Activated CD8-positive, alpha-beta memory T cell treated with anti-CD3 and anti-CD28 coated beads, Interleukin-2, amount 50 U/mL, for 48 hours (primary cell): ENCODE results near the gene COMMD7.
A peak's percentile ranks its signal among the peaks of the same experiment; 100 is the strongest.
"Not testable (repeated sequence)": the region's sequence is repeated elsewhere in the genome, so short reads cannot be mapped to it uniquely, and the experiment has no call there.

Experiments used
- DNase-seq: peaks from one replicate; pipeline ENCODE4 v3.0.0-alpha.2; 2020

Gene COMMD7

DNA sequence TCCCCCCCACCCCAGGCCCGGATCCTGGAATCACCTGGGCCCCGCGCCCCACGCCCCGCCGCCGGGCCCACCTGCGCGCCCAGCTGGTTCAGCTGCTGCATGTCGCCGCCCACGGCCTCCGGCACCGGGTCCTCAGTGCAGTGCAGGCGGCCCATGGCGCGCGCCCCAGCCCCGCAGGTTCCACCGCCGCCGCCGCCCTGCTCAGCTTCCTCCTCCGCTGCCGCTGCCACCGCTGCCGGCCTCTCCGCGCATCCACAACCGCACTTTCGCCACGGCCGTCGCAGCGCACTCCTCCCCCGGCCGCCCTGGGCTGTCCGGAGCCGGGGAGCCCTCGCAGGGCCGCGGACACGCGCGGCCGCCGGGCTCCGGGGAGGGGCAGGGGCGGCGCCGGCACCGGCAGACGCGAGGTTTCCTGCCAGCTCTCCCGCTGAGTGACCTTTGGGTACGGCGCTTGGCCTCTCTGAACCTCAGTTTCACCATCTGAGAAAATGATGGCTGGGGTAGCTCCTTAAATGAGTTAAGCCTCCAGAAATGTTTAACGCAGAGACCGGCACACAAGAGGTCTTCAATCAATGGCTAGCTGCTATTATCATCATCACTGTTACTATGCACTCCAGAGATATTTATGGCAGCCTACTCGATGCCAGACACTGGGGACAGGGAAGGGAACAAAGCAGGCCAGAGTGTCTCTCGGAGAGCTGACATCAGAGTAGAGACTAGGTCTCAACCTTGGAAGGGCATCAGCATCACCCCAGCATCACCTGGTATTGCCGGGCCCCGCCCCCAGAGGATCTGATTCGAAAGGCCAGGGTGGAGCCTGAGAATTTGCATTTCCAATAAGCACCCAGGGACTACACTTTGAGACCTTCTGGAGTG lies at the start of gene COMMD7:
Gene COMMD7 (minus strand): TSS at position 231 of the 876 bp plus-strand sequence. CDS start 76 bp downstream, at position 155.
- DNase-seq, result peak; percentile 82

DNA sequence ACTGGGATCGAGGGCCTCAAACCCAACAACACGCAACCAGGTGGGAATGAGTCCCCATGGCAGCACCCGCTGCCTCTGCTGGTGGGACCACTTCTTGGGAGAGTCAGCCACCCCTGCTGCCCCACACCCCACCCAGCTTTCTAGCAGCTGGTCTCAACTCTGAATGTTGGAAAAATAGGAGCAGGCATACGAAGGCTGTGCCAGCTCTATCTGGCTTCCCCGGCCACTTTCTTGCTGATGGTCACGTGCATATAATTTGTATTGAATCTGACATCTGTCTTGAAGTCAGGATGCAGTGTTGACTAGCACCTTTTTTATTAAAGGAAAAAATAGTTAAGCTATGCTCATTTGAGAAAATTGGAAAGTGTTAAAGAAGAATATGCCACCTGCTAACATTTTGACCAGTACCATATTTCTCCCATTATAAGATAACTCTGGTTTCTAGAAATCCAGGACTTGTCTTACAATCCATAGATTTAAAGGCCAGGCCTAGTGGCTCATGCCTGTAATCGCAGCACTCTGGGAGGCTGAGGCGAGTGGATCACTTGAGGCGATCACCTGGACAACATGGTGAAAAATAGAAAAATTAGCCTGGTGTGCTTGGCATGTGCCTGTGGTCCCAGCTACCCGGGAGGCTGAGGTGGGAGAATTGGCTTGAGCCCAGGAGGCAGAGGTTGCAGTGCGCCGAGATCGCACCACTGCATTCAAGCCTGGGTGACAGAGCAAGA lies 49.6 kb upstream of the COMMD7 start:
- no peak for DNase-seq

DNA sequence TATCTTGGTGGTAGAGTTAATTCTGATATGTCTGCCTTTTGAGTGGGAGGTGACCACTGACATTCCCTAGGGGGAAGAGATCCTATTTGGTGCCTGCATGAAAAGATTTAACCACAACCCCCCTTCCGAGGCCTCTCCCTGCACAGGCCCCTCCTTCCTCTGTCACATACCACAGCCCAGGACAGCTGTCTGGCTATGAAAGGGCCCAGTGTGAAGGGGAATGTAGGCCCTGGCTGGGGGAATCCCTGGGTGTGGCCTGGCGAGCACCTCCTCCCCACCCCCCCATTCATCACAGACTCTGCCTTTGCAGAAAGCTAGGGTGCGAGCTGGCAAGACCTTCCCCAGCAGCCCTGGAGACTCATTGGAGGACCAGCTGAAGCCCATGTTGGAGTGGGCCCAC lies 49.0 kb upstream of the COMMD7 start:
- DNase-seq, result no peak

DNA sequence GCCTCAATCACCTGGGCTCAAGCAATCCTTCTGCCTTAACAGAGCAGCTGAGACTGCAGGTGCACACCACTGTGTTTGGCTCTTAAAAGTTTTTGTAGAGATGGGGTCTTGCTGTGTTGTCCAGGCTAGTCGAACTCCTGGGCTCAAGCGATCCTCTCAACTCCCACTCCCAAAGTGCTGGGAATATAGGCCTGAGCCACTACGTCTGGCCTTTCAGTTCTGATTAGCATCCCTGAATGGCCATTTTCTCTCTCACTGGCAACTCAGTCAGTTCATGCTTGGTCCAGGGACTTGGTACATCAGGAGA lies 47.4 kb upstream of the COMMD7 start:
- no peak for DNase-seq

DNA sequence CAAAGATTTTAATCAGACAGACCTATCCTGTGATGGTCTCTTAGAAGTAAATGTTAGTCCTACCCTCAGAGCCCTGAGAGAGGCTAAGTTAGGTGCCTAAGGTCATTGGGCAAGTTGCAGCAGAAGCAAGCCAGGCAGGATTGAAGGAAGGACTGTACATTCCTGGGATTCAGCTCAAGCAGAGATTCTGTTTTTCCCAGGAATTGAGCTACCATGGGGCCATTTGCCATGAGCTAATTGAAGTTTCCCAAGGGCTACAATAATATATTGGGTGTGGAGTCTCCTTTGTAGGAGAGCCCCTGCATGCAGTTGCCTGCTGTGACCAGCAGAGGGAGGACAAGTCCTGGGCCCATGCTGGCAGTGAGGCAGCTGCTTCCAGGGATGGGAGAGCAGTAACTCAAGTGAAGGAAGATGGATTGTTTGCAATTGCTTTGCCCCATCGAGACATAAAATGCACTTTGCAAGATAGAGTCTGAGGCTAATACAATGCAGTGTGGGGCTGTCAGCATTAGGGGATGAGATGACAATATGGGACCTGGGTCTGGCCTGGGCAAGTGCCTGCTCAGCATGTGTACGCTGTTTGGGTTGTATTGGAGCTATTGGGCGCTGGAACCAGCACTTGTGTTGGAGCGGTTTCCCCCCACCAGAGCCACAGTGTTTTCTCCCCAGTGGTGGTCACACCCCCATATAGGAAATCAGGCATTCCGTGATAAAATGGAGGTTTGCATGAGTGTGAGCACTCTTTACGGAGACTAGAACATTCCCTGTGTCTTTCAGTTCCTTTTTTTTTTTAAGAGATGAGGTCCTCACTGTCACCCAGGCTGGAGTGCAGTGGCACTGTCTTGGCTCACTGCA lies 46.9 kb upstream of the COMMD7 start:
- peak; percentile 85 for DNase-seq

DNA sequence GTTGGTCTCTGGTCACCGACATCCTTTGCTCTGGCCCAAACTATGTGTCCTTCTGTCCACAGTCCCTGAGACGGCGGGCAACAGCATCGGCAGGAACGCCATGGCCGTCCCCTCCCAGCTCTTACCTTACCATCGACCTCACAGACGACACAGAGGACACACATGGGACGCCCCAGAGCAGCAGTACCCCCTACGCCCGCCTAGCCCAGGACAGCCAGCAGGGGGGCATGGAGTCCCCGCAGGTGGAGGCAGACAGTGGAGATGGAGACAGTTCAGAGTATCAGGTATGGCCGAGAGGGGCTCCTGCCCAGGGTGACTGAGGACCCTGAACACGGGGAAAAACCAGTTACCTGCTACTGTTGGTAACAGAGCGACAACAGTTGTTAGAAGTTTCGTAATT lies 43.9 kb upstream of the COMMD7 start:
- DNase-seq, result no peak

DNA sequence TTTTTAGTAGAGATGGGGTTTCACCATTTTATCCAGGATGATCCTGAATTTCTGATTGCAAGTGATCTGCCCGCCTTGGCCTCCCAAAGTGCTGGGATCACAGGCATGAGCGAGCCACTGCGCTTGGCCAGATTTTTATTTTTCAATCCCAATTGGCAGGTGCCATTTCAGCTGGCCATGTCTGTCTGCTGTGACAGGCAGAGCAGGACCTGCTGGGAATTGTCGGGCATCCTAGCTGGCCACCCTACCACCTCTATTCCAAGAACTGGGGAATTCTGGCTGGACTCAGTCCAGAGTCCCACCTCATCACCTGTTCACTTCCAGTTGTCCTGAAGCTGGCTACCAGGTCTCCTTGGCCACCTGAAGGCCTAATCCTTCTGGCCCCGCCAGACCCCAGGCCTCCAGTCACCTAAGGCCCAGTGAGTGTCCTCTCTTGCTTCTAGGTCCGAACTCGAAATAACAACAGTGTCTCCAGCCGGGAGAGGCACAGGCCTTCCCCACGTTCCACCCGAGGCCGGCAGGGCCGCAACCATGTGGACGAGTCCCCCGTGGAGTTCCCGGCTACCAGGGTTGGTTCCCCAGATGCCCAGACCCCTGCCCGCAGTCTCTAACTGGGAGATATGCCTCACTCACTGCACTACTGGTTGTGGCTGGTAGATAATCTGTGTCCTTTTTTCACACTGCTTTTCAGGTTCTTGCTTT lies 42.9 kb upstream of the COMMD7 start:
- no peak for DNase-seq

DNA sequence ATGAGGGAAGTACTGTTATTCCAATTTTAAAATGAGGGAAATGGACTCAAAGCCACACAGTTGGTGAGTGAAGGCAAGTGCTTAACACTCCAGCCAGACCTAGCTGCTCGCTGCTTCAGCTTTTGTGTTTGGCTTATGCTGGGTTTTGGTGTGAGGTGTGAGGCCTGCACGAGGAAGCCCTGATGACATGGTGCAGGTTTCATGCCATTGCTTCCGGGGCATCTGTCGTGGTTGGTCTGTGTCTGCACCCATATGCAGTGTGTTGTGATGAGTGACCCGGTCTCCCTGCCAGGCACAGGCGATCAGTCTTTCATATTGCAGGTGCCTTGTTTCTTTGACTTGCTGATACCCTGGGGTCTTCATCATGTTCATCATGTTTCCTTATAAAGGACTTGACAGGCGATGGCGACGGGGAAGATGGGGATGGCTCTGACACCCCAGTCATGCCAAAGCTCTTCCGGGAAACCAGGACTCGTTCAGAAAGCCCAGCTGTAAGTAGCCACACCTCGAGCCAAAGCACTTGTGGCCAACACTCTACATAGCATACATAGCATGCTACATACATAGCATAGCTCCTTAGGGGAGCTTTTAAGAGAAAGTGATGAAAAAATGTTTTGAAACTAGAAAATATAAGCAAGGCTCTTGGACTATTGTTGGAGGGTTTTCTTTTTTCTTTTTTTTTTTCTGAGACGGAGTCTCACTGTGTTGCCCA lies 41.3 kb upstream of the COMMD7 start:
- DNase-seq, result no peak

DNA sequence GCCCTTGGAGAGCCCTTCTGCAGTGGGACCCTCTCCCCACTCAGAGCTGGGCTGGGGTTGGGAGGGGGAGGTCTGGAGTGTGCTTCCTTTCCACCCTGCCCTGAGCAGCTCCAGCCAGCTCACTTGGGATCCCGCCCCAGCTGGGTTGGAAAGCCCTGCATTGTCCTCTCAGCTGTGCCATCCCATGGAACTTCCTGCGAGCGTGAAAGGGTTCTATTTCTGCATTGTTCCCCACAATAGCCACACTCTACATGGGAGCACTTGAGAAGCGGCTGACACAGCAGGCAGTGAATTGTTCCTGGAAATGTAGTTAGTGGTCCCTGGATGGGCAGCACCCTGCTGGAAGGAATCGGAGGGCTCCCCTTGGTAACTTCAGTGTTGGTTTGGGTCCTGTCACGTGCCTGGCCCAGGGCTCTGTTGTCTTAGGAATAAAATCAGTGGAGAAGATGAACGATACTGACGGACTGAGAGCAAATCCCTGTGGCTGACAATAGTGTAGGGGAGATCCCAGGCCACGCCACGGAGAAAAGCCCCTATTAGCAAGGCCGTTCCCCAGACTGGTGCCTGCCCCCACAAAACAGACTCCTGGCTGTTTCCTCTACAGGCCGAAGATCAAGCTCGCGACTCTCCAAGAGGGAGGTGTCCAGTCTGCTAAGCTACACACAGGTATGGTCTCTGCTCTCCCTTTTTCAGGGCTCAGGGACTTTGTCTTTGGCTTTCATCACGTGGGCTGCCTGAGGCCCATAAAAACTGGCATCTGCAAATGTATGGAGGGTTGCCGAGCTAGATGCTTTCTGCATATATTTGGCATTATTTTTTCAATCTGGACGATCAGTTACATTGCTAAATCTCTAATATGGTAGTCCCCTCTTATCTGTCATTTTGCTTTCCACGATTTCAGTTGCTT lies 37.7 kb upstream of the COMMD7 start:
- no peak for DNase-seq

DNA sequence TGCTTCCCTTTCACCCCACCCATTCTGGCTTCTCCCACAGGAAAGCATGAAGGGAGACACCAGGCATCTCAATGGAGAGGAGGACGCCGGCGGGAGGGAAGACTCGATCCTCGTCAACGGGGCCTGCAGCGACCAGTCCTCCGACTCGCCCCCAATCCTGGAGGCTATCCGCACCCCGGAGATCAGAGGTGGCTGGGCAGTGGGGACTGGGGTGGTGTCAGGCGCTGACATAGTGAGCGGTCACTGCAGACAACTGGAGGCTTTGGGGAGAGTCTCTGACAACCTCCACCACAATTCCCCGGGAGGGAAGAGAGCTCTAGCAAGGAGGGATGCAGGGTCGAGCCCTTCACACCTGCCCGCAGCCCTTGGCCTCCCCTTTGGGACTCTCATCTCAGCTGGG lies 37.0 kb upstream of the COMMD7 start:
- no peak for DNase-seq

DNA sequence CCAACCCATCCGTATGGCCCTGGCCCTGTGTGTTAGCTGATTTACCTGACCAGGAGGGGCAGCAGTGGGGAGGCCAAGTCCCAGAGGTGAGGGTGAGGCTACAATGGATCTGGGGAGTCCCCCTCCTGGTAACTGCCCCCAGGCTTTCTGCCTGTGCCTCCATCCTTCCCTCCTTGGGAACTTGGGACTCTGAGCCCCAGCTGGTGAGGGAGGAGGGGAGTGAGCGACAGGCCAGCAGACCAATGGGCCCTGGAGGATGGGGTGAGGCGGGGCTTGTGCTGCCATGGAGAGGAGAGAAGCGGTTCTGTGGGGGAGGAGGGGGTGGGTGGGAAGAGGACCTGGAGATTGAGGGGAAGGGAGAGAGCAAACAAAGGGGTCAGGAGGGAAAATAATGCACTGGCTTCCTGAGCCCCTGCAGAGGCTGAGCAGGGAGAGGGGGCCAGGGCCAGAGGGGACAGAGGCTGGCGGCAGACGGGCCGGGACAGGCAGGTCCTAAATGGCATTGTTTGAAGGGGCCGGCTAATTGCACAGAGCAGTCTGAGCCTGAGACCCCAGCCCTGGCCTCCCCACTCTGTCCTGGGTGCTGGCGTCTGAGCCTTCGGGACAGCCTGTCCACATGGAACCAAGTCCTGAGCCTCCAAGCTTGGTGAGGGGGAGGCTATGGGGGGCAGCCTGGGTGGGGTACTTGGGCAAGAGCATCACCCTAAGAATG lies 36.4 kb upstream of the COMMD7 start:
- no peak for DNase-seq

DNA sequence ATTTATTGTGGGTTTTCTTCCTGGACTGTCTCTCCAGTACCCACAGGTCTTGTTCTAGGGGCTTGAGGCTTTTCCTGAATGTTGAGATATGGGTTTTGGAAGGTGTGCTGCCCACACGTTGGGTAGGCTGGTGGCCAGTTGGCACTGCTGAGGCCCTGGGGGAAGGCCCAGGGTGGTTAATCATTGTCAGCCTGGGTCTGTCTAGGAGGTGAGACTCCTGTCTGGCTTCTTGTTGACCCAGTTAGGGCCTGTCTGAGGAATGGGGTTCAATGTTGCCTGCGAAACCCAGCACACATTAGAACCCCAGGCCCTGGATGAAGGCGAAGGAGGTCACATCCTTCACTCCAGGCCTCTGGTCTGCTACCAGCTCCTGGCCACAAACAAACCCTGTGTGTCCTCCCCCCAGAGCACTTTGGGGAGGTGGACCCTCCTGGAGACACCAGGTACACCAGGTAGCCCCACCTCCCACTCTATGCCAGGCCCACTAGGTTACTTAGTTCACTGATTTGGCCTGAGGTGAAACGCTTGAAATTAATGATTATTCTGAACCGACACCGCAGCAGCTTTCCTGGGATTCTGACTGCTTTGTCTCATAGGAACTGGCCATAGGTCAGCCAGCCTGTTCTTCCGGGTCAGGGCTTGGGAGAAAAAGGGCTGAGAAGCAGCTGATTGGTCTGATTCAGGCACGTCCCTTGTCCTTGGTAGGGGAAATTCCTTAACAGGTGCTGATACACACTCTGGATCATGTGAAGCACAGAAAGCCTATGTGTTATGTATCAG lies 34.1 kb upstream of the COMMD7 start:
- DNase-seq, result no peak

DNA sequence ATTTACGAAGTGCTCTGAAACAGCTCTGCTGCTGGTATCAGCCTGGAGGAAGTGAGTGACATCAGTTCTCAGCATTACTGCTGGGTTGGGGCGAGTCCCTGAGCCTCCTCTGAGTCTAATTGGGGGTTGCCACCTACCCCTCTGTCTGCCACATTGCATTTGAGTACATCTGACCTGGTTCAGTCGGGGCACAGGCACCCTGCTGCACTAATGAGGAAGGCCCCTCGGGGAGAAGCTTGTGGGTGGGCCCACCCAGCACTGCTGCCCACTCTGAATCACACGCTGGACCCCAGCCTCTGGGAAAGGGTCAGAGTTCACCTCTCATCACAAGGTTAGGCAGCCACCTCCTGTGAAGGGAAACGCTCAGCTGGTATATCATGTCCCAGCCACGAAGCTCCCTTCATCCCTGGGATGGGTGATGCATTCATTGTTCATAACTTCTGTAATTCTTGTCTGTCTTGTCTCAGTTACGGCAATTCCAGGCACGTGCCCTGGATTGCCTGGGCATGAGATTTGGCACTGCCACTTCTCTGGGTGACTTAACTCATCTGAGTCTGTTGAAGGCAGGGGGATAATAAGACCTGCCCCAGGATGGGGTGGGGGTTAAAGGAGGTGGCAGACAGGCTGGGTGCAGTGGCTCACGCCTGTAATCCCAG lies 32.2 kb upstream of the COMMD7 start:
- DNase-seq, result no peak

DNA sequence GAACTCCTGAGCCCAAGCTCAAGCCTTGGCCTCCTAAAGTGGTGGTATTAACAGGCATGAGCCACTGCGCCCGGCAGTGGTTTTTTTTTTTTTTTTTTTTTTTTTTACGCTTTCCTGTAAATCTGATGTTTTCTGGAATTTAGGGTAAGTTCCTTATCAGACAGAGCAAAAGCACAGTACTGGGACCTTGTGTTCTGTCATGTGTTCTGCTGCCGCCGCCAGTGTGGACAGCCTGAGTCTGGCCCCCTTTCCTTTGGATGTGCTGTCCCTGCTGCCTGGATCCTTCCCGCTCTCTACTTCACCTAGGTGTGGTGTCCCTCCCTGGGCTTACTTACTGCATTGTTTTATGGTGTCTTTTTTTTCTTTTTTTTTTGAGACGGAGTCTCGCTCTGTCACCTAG lies 30.6 kb upstream of the COMMD7 start:
- no peak for DNase-seq

DNA sequence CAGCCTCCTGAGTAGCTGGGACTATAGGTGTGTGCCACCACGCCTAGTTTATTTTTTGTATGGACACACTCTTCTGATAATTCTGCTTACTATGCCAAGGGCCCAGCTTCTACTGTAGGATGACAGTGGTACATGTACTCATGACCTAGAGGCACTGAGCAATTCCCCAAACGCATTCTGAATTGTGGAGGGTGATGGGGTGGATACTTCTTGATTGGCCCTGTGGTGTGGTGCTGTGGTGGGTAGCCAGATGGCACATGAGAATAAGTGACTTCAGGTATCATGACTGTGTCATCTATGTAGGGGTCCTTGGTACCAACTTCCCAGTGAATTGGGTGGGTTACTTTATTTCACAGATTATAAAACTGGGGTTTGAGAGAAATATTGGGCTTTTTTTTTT lies 30.0 kb upstream of the COMMD7 start:
- DNase-seq, result no peak

DNA sequence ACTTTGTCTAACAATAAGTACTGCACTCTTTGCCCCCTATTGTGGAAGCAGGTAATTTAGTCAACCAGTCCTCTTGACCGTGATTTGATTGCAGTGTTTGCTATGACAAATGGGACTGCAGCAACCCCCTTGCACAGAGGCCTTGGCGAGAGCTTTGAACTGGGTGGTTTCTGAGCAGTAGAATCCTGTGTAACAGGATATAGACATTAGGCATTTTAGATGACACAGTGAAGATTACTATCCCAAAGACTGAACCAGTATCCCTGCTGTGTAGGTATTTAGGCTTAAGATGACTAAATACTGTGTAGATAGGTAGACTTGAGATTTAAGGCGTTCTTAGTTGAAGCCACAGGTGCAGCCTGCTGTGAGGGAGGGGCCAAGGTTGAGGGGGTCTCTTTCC lies 28.8 kb upstream of the COMMD7 start:
- DNase-seq, result no peak

DNA sequence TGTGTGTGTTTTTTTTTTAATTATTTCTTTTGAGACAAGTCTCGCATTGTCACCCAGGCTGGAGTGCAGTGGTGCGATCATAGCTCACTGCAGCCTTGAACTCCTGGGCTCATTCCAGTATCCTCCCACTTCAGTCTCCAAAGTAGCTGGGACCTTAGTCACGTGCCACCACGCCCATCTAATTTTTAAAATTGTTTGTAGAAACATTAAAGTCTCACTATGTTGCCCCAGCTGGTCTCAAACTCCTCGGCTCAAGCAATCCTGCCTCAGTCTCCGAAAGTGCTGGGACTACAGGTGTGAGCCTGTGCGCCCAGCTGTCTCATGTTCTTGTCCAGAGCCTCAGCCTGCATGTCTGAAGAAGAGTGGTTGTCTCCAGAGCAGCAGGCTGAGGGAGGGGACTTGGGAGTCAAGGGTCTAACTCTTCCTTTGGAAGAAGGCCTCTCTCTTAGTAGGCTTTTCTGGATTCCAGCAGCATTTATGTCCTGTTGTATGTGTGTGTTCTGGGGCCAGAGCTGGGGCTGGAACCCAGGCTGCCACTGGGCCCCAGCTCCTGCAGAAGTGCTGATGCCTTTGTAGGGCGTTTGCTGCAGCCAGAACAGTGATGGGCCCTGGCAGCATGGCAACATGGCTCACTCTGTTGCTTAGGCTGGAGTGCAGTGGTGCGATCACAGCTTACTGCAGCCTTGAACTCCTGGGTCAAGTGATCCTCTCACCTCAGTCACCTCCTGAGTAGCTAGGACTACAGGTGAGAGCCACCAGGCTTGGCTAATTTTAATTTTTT lies 24.3 kb upstream of the COMMD7 start:
- DNase-seq, result no peak

DNA sequence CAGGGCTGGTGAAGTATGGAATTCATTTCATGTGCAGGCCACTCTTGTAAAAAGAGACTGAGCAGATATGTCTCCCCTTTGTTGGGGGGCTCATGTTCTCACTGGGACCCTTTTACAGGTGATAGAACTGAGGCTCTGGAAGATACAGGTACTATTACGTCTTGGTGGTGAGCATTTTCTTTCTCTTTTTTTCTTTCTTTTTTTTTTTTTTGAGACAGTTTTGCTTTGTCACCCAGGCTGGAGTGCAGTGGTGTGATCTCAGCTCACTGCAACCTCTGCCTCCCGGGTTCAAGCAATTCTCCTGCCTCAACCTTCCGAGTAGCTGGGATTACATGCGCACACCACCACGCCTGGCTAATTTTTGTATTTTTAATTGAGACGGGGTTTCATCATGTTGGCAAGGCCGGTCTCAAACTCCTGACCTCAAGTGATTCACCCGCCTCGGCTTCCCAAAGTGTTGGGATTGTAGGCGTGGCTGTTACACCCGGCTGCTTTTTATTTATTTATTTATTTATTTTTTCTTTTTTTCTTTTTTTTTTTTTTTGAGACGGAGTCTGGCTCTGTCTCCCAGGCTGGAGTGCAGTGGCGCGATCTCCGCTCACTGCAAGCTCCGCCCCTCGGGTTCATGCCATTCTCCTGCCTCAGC lies 22.1 kb upstream of the COMMD7 start:
- DNase-seq, result not testable (repeated sequence)
